Neuron (in vitro differentiated cells): ENCODE measurements around the gene PROC.
"Not testable (repeated sequence)": the region's sequence is repeated elsewhere in the genome, so short reads cannot be mapped to it uniquely, and the experiment has no call there.

Experiments
- H2AFZ ChIP-seq: one replicate; pipeline ENCODE4 v1.6.1; 2013; ENCODE audit warnings: low read depth, mild to moderate bottlenecking, inconsistent platforms, low read length, moderate library complexity
- H3K27me3 ChIP-seq: one replicate; pipeline ENCODE4 v1.6.1; 2013; ENCODE audit warnings: low read length; ENCODE audit not compliant: insufficient read depth
- H3K36me3 ChIP-seq: one replicate; pipeline ENCODE4 v1.6.1; 2013; ENCODE audit warnings: low read length; ENCODE audit not compliant: insufficient read depth
- H3K4me1 ChIP-seq: one replicate; pipeline ENCODE4 v1.6.1; 2013; ENCODE audit warnings: low read length; ENCODE audit not compliant: insufficient read depth
- H3K4me3 ChIP-seq: 2 replicates; pipeline ENCODE4 v1.5.1; 2013; ENCODE audit warnings: mild to moderate bottlenecking, low read length, moderate library complexity
- H3K9me3 ChIP-seq: one replicate; pipeline ENCODE4 v1.6.1; 2013; ENCODE audit warnings: low read length

Gene PROC

DNA sequence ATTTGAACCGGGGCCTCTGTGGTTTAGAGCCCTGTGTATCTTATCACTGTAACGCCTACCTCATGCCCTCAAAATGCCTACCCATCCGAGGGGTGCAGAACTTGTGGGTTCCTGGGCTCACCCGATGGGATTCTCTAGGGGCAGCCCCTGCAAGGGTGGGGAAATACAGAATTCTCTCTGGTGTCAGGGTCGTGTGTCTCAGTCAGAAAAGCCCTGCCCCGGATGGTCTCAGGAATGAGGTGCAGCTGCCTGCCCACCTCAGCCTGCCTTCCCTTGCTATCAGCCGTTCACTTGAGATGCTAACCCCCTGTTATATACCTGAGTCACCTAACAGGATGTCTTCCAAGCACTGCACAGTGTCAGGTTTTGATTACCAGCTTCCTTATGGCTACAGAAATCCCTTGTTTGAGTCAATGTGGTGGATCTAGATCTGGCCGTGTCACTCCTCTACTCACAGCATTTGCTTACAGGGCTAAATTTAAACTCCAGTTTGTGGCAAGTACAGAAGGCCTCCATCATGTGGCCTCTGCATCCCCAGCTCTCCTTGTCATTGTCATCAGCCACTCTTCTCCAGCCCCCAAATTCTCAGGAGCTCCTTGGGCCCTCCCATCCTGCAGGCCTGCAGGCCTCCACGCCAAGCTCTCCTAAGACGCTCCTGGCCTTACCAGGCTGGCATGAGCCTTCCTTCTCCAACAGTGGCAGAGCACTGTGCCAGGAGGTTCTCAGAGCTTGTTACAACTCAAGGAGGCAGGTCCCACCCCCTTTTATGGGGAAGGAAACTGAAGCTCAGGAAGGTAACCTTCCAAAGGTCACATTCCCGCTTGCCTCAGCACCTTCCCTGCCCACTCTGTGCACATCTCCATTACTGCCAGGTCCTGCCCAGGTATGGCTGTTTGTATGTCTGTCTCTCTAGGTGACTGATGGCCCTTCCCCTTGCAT is 16.2 kb upstream of the PROC start:
- Histone ChIP-seq H3K4me3 (no peak overlapping the region), H3K27me3 (peaks cover 3% of the 10 kb centered on the region), H3K4me1 (no peaks in the 10 kb centered on the region), H3K36me3 (no peaks in the 10 kb centered on the region), H2AFZ (no peak overlapping the region), H3K9me3 (no peaks in the 10 kb centered on the region)

DNA sequence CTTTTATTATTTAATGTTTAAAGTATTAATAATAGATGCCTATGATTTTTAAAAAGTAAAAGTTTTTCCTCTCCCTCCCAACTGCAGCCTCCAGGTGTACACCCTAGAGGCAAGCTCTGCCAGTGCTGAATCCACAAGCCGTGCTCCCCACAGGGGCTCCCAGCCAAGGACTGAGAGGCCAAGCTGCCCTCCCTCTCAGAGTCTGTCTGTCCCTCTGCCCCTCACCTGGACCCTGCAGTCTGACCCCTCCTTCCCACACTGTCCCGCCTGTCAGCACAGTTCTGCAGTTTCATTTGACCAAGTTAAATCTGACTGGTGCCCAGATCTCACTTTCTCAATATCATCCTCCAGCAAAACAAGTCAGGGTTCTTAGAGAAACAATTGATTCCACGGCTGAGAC is 14.8 kb upstream of the PROC start:
- no peaks in the 10 kb centered on the region for H3K36me3 ChIP-seq
- H2AFZ ChIP-seq: no peak overlapping the region
- H3K4me3 ChIP-seq: no peak overlapping the region
- H3K4me1 ChIP-seq: peaks cover 6% of the 10 kb centered on the region
- H3K9me3 ChIP-seq: no peaks in the 10 kb centered on the region
- peaks cover 3% of the 10 kb centered on the region for H3K27me3 ChIP-seq

DNA sequence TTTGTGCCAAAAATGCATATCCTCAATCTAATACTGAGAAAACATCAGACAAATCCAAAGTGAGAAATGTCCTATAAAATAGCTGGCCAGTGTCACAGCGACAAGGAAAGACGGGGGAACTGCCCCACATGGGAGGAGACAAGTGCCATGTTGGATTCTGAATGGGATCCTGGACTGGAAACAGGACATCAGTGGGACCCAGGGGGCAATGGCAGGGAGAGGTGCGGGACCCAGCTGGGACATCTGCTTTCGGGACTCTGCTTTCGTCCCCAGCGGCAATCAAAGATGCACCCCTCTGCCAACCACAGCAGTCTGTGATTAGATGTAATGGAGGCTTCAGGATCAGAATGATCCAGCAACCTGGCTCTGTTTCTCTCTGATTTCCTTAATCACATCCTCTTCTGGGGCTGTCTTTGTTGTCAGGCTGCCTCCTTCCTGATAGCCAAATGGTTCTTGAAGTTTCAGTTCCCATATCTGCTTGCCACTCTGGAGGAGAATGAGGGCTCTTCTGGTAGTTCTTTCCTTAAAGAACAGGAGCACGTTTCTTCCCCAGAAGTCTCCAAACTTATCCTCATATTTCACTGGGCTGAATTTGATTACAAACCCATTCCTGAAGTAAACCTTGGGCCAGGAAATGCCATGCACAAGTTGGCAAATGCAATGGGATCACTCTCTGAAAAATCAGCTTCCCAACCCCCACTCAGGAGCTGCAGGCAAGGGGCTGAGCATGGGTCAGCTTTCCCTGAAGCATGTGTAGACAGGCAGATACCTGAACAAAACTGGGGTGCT is 13.6 kb upstream of the PROC start:
- H3K27me3 ChIP-seq: peaks cover 3% of the 10 kb centered on the region

DNA sequence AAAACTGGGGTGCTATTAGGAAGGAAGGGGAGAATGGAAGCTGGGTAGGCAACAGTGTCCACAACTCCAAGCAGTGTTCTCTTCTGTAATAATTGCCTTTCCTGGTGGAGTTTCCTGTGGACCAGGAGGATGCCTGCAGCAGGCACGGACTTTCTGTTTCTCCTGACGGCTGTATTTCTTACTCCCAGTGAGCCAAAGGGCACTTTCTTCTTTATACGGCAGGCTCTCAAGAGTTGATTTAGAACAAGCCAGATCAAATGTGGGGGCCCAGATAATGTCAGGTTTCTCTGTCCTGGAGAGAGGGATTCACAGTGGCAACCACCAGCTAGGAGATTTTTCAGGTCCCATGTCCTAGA is 13.0 kb upstream of the PROC start:
- Histone ChIP-seq H2AFZ (no peak overlapping the region), H3K4me1 (peaks cover 6% of the 10 kb centered on the region), H3K36me3 (no peaks in the 10 kb centered on the region), H3K4me3 (no peak overlapping the region), H3K9me3 (no peaks in the 10 kb centered on the region), H3K27me3 (peaks cover 3% of the 10 kb centered on the region)

More for the DNA sequence above, 13.6 kb upstream of the PROC start:
- H3K9me3 ChIP-seq: no peaks in the 10 kb centered on the region
- H3K4me3 ChIP-seq: no peak overlapping the region
- H3K36me3 ChIP-seq: no peaks in the 10 kb centered on the region
- H3K4me1 ChIP-seq: peaks cover 6% of the 10 kb centered on the region
- H2AFZ ChIP-seq: no peak overlapping the region

DNA sequence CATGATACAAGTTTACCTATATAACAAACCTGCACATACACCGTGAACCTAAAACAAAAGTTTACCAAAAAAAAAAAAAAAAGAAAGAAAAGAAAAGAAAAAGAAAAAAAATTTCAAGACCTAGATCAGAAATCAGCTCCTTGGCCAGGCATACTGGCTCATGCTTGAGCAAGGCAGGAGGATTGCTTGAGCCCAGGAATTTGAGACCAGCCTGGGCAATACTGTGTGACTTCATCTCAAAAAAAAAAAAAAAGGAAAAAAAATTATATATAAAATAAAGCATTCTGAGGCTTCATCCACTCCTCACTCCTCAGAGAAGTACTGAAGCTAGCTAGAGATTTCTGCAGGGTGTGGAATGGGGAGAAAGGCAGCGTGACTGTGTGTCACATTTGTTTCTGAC is 11.8 kb upstream of the PROC start:
- Histone ChIP-seq H3K4me3 (no peak overlapping the region), H3K36me3 (no peaks in the 10 kb centered on the region), H2AFZ (no peak overlapping the region), H3K4me1 (peaks cover 16% of the 10 kb centered on the region), H3K9me3 (no peaks in the 10 kb centered on the region), H3K27me3 (peaks cover 3% of the 10 kb centered on the region)

DNA sequence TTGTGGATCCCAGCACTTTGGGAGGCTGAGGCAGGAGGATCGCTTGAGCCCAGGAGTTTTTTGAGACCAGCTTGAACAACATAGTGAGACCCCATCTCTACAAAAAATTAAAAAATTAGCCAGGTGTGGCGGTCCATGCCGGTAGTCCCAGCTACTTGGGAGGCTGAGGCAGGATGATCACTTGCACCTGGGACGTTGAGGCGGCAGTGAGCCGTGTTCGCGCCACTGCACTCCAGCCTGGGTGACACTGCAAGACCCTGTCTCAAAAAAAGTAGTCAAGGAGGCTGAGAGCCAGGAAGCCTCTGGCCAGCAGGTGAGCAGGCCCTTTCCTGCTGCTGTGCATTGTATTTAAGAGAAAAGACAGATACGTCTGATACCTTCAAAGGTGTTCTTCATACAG is 11.1 kb upstream of the PROC start:
- no peak overlapping the region for H2AFZ ChIP-seq
- H3K4me1 ChIP-seq: peaks cover 20% of the 10 kb centered on the region
- H3K4me3 ChIP-seq: no peak overlapping the region
- H3K27me3 ChIP-seq: peaks cover 3% of the 10 kb centered on the region
- H3K36me3 ChIP-seq: no peaks in the 10 kb centered on the region
- no peaks in the 10 kb centered on the region for H3K9me3 ChIP-seq

DNA sequence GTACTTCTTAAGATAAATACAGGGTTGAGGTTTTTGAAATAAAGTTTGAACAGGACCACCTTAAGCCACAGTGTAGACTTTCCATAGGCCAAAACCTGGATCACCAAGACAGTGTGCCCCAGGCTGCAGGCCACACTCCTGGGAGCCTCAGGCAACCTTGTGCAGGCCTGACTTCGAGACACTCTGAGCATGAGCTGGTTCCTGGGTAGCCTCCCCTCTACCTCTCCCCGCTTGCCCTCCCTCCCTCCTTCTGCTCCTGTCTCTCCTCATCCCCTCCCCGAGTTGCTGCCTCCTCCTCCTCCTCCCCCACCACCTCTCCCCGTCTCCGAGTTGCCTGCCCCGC is 10.6 kb upstream of the PROC start:
- H3K4me3 ChIP-seq: peak overlapping the region; percentile 26
- peaks cover 3% of the 10 kb centered on the region for H3K27me3 ChIP-seq
- no peaks in the 10 kb centered on the region for H3K36me3 ChIP-seq
- peaks cover 20% of the 10 kb centered on the region for H3K4me1 ChIP-seq
- H3K9me3 ChIP-seq: no peaks in the 10 kb centered on the region
- H2AFZ ChIP-seq: peak overlapping the region; percentile 26

DNA sequence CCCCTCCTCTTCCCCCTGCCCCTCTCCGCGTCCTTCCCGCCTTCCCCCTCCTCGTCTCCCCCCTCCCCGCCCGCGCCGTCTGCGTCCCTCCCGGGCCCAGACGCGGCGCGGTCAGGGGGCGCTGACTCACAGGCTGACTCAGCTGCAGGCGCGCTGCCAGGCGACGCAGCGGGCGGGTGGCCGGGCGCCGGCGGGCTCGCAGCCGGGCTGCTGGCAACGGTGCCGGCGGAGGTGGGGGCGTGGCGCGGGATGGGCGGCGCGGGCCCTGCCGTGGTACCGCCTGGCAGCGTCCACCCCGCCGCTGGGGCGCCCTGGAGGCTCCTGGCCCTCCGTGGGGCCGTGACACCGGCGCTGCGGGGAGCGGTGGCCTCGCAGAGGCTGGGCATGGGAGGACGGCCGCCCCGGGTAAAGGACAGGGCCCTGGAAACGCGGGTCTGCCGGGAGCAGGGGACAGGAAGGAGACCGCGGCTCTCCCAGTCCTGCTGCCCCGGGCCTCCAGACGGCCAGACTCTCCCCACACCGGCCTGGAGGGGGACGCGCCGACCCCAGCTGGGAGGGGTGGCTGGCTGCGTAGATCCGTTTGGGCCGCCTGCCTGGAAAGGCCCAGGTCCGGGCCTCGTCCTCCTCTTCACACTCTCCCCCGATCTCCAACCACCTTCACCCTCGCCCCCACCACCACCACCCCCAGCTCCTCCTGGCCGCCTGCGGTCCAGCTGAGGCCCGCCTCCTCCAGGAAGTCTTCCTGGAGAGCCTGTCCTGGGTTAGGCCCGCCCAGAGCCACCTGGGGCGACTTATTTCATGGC is 10.0 kb upstream of the PROC start:
- no peaks in the 10 kb centered on the region for H3K9me3 ChIP-seq
- peaks cover 20% of the 10 kb centered on the region for H3K4me1 ChIP-seq
- peak overlapping the region; percentile 26 for H2AFZ ChIP-seq
- peaks cover 3% of the 10 kb centered on the region for H3K27me3 ChIP-seq
- H3K4me3 ChIP-seq: peak overlapping the region; percentile 29
- H3K36me3 ChIP-seq: no peaks in the 10 kb centered on the region

DNA sequence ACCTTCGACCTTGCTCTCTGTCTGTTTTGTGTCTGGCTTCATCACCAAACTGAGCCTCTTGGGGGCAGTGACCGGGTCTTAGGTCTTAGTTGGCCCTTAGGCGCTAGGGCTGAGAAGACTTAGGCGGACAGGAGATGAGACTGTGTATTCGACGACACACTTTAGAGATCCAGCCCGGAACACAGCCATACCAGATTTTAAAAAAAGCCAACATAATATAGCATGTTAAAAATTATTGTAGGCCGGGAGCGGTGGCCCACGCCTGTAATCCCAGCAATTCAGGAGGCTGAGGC is 9.5 kb upstream of the PROC start:
- H3K4me3 ChIP-seq: no peak overlapping the region
- H2AFZ ChIP-seq: no peak overlapping the region
- H3K9me3 ChIP-seq: no peaks in the 10 kb centered on the region
- H3K36me3 ChIP-seq: no peaks in the 10 kb centered on the region
- no peaks in the 10 kb centered on the region for H3K27me3 ChIP-seq
- peaks cover 20% of the 10 kb centered on the region for H3K4me1 ChIP-seq

DNA sequence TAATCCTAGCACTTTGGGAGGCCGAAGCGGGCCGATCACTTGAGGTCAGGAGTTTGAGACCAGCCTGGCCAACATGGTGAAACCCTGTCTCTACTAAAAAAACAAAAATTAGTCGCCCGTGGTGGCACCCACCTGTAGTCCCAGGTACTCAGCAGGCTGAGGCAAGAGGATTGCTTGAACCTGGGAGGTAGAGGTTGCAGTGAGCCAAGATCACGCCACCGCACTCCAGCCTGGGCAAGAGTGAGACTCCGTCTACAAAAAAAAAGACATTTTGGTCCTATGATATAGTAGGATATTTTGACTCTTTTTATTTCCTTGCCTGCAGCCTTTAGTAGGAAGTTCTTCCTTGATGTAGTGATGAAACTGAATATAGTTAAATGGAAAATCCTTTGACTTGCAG is 8.5 kb upstream of the PROC start:
- H3K36me3 ChIP-seq, H3K27me3 ChIP-seq, H3K4me3 ChIP-seq, H3K9me3 ChIP-seq, H2AFZ ChIP-seq: not testable (repeated sequence)
- peaks cover 20% of the 10 kb centered on the region for H3K4me1 ChIP-seq

DNA sequence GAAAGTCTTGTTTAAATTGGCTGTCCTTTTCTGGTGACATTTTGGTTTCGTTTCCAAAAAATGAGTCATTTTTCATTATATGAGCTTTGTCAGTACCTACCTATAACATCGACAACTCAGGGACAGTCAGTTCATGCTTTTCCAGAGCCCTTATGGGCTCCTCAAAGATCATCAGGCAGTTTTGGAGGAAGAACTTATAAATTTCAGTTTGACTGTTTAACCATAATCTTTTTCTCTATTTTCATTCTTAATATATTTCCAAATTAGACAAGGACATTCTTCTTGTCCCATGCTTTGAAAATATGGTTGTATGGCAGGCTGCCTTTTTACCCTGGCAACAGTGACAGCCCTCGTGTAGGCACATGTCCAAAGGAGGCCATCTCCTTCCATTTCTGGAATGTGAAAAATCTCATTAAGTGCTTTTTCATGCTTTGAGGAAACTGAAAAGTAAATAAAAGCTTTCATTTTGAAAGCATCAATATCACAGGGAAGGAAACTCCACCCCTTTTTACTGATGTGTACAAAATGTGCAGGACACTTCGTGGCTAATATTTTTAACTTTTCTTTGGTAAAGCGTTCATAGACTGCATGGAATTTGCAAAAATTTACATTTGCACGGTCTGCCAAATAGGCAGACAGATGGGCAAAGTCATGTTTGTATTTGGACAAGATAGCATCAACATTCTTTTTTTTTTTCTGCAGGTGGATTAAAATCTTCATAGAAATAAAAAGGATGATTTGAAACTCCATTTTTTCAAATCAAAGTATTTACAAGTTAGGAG is 7.2 kb upstream of the PROC start:
- H3K4me3 ChIP-seq: no peak overlapping the region
- H3K4me1 ChIP-seq: peaks cover 25% of the 10 kb centered on the region
- H3K9me3 ChIP-seq: no peaks in the 10 kb centered on the region
- H3K36me3 ChIP-seq: no peaks in the 10 kb centered on the region
- H3K27me3 ChIP-seq: peaks cover 10% of the 10 kb centered on the region
- H2AFZ ChIP-seq: peak overlapping the region; percentile 66

DNA sequence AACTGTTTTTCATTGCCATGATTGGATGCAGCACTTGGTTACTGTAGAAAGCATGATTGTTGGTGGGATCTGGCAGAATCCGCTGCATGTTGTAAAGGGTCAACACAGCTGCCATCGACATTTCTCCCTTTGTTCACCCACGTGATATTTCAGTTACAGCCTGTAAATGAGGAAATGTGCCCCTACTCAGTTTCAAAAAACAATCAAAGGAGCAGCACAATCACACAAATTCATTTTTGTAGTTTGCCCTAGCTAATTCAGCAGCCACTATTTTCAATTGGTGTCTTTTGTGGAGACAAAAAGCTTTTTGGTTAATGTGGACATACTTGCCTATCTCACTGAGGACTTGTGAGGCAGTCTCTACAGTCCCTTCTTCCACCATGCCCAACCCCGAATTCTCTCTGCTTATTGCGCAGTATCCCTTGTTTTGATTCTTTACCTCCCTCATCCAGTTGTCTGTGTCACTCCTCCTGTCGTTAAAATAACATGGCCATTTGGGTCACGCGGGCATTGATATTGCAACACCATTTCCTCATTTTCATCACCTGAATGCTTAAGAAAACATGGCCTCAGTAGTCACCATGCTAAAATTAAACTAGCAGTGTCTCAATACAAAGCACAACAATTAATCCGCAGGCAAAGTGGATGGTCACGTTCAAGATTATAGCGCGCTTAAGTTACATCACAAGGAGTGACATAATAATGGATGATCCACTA is 6.4 kb upstream of the PROC start:
- H3K4me3 ChIP-seq: no peak overlapping the region
- peaks cover 17% of the 10 kb centered on the region for H3K27me3 ChIP-seq

More for the DNA sequence above, 6.4 kb upstream of the PROC start:
- Histone ChIP-seq H3K4me1 (peaks cover 28% of the 10 kb centered on the region), H2AFZ (peak overlapping the region; percentile 66), H3K36me3 (no peaks in the 10 kb centered on the region), H3K9me3 (no peaks in the 10 kb centered on the region)
